Limb (tissue), 2 donors: Measurements from ENCODE around the gene CAMK1D.
"Not testable (repeated sequence)": the region's sequence is repeated elsewhere in the genome, so short reads cannot be mapped to it uniquely, and the experiment has no call there.

ENCODE experiments used
- DNase-seq, 2 donors: peaks; one replicate each; pipeline ENCODE4 v3.0.0-alpha.2; 2016; ENCODE audit errors: extremely low spot score in 2 of 2

Gene CAMK1D

DNA sequence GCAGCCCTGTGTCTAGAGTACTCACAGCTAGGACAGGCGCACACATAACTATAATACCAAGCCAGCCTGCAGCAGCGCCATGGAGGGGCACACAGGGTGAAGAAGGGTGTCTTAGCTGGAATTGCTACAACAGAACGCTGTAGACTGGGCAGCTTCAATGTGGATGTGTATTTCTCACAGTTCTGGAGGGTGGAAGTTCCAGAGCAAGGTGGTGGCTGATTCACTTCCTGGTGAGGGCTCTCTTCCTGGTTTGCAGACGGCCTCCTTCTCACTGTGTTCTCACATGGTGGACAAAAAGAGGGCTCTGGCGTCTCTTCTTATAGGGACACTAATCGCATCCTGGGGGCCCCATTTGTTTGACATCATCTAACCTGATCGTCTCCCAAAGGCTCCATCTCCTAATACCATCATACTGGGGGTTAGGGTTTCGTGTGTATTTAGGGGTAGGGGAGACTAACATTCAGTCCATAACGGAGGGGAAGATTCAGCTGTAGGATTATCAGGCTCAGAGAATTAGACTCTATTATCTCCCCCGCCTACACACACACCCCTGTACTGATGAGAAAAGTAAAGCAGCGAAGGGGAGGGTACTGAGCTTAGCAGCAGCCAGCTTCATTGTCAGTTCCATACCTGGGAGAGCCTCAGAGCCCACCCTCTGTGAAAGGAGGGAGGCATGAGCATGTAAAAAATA lies 363.1 kb downstream of the CAMK1D start:
- DNase-seq, result no peak

DNA sequence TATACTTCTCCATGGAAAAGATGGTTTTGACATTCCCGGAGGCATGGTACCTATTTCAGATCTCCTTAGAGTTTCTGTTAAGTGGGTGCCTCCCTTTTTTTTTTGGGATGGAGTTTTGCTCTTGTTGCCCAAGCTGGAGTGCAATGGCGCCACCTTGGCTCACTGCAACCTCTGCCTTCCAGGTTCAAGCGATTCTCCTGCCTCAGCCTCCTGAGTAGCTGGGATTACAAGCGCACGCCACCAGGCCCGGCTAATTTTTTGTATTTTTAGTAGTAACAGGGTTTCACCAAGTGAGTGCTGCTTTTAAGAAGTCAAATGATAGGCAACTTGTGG lies 363.6 kb downstream of the CAMK1D start:
- DNase-seq, result not testable (repeated sequence)

DNA sequence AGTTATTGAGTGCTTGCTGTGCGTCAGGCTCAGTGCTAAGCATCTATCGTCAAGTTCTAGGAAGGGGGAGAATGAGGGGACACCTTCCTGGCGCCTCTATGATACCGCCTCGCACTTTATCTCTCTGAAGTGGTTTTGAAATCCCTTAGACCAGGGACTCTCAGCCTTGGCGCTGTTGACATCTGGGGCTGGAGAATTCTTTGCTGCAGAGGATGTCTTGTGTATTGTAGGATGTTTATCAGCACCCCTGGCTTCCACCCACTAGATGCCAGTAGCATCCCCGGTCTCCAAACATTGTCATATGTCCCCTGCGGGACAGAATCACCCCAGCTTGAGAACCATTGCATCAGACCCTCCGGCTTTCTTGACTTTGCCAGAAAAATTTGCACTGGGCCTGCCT lies 366.7 kb downstream of the CAMK1D start:
- no peak for DNase-seq

DNA sequence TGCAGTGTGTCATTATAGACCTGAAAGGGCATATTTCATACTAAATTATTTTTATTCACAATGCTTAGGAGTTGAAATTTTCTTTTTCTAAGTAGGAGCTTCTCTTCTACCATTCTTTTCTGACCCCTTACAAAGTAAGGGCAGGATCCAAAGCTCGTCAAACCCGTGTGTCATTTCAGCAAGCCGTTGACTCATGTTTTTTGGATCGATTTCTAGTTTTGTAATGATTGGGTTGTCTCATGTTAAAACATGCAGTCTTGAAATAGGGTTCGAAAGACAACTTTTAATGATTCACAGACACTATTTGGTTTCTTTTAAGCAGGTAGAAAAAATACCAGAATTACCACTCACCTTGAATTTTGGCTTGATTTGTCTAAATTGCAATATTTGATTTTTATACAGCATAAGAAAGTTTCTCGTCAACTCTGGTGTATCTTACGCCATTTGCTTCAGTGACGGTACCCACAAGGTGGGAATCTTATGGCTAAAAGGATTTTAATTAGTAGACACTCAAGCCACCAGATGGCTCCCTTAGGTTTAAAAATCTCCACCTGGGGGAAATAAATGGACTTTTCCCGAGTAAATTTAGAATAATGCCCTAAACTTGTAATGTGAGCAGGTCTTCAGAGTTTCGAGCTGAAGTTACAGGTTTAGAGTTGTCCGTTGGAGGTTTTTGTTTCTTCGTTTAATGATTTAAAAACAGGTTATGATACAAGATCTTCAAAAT lies 368.8 kb downstream of the CAMK1D start:
- no peak for DNase-seq

DNA sequence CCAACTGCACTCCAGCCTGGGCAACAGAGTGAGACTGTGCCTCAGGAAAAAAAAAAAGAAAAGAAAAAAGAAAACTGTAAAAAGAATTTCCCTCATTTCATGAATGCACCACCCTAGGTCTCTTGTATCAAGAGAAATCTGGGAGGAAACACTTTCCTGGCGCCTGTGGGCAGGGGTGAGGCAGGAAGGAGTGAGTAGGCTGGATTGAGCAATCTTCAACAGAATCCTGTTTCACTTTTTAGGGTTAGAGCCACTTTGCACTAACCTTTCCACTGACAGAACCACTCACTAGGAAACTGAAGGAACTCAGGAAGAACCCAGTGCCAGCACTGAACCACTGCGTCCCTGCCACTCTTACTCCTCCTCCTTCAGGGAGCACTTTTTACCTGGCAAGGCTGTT lies 370.0 kb downstream of the CAMK1D start:
- DNase-seq, result no peak

DNA sequence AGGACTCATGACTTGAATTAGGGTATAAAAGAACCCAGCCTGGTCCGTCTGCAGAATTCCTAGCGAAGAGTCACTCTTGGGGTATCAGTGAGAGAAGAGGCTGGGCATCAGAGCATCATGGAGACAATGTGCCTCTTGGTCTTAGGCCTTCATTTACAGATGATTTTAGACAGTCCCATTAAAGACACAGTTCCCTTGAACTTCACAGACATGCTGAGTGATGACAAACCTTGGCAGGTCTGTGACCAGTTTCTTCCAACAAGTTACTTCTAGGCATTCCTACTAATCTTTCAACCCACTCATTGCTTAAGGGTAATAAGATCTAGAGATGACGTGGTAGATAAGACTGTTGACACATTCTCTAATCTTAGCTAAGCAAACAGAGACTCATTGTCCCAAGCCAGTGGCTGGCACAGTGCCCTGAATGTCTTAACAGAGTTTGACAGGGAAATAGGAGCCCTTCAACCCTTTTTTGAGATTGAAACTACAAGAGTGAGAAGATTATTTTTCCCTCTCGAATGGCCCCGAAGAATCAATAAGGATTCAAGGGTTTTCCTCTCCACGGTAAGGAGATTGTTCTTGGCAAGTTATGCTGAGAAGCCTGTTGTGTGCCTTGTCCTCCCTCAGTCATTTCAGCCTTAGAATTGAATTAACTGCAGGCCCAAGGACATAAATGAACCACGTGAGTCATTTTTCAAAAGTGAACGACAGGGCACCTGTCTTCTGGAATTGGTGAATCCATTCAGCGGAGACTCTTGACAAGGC lies 371.1 kb downstream of the CAMK1D start:
- no peak for DNase-seq

DNA sequence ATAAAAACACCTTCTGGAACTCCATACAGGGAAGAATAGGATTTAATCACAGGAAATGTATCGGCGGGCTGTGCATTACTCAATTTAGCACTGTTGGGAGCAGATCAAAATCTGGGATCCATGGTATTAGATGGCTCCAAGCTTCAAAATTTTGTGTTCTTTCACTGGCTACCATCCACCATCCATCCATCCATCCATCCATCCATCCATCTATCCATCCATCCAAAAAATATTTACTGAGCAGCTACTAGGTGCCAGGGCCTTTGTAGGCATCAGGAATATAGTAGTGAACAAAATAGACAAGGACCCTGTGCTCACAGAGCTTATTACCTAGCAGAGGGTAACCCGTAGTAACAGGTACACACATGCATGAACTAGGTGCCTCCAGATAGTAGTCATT lies 372.0 kb downstream of the CAMK1D start:
- no peak for DNase-seq

DNA sequence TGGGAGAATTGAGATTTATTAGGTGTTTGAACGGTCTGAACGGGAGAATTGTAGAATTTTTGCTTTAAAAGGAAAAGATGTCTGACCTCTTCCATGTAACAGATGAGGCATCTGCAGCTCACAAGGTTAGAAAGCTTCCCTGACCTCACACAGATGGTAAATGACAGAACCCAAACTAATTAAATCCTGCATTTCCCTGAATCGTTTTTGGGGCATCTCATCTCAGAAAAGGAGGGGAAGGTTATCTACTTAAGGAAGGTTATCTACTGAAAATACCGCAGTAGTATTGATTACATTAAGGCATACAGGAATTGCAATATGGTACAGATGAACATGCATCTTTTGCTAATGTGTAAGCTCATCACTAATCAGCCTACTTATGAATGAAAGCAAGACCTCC lies 373.9 kb downstream of the CAMK1D start:
- DNase-seq, result no peak

DNA sequence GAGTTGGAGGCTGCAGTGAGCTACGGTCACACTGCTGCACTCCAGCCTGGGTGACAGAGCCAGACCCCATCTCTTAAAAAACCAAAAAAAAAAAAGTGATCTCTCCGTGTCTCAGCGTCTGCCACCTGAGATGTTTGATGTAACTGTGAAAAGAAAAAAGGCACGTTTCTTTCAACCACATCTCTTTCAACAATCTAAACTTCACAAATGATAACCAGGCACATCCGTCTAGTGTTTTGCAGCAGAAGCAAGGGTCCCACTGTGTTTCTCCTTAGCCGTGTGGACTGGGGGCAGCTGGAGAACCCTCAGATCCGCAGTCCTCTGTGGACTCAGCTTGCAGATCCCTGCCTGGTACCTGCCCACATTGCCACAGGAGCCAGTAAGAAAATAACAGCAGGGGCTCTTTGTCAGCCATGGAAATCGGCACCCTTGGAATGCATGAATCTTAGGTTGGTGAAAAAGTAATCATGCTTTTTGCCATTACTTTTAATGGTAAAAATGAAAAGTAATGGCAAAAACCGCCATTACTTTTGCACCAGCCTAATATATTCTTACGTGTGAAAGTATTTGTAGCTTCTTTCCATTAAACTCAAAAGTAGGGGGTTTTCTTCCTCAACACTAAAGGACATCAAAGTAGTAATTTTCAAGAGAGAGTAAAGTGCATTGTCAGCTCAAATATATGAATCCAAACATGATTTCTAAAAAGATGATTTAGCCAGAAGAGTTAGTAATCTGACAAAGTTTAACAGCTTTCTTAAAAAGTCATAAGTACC lies 375.6 kb downstream of the CAMK1D start:
- no peak for DNase-seq

DNA sequence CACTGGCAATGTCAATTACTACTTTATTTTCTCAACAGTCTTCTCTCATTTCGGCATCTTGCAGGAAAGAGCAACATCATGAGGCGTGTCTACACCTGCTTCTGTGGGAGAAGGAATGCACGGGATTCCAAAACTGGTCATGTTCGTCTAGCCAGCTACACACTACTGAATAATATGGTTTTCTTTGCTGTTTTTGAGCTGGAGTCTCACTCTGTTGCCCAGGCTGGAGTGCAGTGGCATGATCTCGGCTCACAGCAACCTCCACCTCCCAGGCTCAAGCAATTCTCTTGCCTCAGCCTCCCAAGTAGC lies 376.2 kb downstream of the CAMK1D start:
- DNase-seq, result not testable (repeated sequence)

DNA sequence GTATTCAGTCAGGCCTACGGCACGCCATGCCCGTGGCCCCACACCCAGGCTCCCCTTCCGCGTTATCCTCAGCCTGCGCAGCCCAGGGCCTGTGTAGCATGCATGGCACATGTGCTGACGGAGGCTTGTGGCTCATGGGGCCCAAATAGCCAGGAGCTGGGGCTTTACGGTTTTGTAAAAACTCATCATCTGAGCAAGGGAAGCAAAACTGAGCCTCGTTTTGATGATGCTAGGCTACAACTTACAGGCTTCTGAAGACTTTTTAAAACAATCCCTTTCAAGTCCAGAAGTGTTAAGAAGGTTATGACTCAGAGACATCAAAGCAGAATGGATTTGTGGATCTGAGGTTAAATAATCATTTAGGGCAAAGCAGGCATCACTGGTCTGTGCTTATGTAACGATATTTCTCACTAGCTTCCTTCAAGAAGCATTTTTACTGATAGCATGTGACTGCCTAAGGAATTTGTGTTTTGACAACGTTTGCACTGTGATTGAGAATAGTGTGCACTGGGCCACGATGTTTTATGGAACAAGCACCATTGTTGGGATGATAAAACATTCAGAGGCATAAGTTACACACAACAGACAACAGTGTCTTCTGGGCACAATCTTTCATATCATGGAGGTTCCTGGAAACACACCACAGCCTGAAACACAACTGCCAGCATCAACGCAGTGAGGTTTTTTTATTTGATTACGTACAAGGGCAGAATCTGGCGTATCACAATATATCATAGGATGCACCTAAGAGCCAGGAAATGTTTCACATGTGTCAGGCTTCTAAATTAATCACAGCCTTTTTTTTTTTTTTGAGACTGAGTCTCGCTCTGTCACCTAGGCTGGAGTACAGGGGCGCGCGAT lies 377.9 kb downstream of the CAMK1D start:
- DNase-seq, result no peak

DNA sequence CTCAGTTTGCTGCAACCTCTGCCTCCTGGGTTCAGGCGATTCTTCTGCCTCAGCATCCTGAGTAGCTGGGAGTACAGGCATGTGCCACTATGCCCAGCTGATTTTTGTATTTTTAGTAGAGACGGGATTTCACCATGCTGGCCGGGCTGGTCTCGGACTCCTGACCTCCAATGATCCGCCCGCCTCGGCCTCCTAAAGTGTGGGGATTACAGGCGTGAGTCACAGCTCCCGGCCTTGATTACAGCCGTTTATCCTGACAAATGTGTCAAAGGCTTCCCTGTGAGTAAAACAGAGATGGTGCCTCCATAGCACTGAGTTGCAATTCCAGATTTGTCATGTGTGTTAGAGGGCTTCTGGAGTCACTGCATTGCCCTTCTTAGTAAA lies 378.5 kb downstream of the CAMK1D start:
- DNase-seq, result no peak

DNA sequence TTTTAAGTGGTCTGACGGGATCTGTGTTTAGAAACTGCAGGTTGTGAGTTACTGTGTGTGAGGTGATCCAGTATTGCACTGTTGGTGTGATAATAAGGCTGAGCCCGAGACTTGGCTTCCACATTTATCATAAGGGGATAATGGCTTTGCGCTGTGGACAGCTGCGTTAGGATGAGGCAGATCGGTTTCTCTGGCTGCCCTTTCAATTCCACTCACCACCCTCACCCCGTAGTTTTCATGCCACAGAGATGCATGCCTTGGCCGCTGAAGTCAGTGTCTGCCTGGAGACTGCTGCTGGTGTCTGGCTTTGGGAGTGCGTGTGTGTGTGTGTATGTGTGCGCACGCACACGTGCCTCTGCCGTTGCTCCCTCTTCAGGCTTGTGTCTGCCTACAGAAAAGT lies 379.1 kb downstream of the CAMK1D start:
- peak in 1 of 2 donors; percentile 54 for DNase-seq

DNA sequence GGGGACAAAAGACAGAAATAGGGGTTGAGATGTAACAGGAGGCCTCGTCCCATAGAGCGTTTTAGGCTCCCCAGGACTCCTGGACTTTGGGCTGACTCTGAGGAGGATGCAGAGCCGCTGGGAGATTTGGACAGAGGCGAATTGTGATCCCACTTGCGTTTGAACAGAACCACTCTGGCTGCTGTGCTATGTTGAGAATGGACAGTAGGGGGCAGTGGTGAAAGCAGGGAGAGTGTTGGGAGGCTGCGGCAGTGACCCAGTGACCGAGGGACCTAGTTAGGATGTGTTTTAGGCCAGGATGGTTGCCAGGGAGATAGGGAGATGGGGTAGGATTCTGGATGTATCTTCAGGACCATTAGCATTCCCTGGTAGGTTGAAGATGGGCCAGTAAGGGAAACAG lies 380.5 kb downstream of the CAMK1D start:
- DNase-seq, result no peak

DNA sequence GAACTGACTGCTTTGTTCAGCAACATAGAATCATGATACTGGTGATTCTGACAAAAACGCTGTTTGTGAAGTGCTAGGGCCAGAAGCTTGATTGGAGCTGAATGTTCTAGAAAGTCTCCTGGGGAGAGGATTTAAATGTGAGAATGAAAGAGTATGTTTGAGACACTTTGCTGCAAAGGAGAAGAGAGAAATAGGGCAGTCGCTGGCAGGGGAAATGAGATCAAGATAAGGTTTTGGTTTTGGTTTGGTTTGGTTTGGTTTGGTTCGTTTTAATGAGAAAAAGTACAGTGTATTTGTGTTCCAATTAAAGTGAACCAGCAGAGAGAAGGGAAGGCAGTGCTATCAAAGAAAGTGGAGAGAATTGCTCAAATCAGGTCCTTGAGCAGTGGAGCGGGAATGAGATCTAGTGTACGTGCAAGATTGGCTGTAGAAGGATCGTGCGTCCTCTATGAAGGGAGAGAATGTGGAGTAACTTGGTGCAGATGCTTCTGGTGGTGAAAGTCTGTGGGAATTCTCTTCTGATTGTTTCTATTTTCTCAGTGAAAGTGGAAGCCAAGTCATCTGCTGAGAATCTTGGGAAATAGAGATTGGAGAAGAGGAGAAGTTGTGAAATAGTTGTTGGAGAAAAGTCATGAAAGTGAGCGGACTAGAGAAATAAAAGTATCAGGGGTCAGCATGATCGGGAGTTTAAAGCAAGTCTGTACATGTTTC lies 381.6 kb downstream of the CAMK1D start:
- no peak for DNase-seq

DNA sequence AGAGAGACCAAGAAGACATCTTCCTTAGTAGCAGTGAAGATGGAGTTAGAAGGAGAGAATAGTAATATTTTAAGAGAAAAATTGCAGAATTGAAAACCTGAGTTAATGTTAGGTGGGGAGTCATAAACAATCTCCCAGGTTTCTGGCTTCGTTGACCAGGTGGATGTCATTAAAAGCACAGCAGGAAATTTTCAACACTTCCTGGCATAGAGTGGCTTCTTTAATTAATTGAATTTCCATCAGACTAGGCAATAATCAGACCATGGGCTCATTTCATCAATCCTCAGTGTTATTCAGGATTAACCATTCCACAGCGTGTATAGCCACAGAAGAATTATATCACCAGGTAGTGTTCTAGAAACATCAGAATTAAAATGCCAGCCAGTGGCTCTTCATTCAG lies 383.9 kb downstream of the CAMK1D start:
- DNase-seq, result no peak

DNA sequence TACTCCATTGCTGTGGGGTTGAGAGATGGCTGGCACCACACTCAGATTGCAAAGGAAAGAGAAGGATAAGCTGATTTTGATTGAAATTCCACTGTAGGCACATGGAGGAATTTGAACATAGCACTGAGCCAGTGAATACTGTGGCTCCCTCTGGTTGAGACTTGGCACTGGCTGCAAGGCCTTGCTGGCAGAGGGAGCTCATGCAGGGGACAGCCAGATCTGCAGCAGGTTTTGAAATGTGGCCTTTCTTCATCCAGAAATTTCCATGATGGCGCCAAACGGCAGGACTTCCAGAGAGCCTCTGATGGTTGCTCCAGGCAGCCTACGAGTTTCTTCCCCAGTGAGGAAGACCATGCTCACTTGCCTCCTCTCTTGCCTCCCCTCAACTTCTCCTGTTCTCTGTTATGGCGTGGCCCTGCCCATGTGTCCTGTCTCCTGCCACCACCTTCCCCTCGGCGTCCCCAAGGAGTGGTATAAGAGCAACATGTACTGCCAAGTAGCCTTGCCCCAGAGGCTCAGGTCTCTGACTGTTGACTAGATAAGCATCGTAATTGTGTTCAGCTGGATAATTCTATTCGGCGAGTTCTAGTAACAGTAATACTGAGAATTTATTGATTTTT lies 386.6 kb downstream of the CAMK1D start:
- no peak for DNase-seq

DNA sequence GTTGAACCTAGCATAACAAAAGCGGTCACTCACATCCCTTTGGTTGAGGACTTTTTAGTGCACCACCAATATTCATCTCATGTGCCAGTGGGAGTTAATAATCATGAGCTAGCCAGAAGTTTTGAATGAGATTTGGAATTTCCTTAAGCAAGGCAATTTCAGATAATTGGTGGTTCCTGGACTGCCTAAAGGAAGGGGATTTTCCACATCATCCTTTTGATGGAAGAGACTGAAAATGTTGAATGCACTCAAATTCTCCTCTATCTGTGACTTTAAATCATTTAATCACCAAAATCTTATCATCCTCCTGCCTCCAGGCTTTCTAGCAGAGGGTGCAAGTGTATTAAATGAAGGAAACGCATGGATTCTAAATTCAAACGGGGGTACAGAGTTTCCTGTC lies 391.5 kb downstream of the CAMK1D start:
- no peak for DNase-seq

DNA sequence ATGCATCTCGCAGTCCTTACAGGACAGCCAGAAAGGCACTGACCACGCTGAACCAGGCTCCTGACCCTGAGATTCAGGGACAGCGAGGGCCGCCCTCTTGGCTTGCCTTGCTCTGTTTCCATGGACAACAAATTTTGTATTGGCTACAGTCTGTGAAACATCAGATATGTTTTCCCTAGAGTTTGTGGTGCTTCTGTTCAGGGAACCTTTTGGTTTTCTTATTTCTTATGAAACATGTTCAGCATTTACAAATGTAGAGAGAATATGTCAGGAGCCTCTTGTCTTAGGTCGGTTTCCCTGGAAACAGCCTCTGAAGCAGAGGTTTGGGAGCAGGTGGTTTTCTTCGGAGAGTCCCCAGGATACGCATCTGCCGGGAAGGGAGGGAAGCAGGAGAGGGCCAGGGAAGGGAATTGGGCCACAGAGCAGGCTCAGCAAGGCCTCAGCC lies 392.0 kb downstream of the CAMK1D start:
- peak; percentile 41 to 52 for DNase-seq

DNA sequence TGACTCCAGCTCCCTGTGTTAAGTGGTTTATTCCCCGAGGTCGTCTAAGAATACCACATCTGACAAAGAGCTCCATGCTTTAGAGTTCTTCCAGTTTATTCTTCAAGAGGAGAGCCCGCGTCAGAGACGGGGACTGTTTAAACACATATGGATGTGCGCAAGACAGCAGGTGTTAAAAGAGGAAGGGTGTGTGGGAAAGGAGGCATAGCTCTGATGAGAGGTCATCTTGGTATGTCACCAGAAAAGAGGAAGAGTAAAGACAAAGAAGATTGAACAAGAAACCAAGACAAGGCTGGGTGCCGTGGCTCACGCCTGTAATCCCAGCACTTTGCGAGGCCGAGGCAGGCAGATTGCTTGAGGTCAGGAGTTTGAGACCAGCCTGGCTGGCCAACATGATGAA lies 393.4 kb downstream of the CAMK1D start:
- DNase-seq, result no peak
